Thoracic aorta (tissue), 2 donors: ENCODE results near the gene GHRH. TPM values are rescaled to one million over a fixed set of nuclear protein-coding genes. Genes with fewer than 3 reads are reported as not detected.

Experiments
- ATAC-seq: fragments of 150-250 bp; one replicate; pipeline ENCODE4 v1.8.0; 2017; ENCODE audit warnings: low read depth; ENCODE audit not compliant: insufficient number of reproducible peaks, low FRiP score
- DNase-seq: peaks from one replicate; pipeline ENCODE4 v3.0.0-alpha.2; 2020; ENCODE audit warnings: low spot score
- H3K27ac ChIP-seq, 2 donors: fragments of 200-600 bp; sonication (generic); 1 replicate in 1 of 2; 2 replicates in 1 of 2; pipeline ENCODE4 v1.5.1; 2016; ENCODE audit warnings: mild to moderate bottlenecking in 2 of 2, moderate library complexity in 2 of 2
- H3K27me3 ChIP-seq: fragments of 200-600 bp; sonication (generic); replicated peaks from 2 replicates; pipeline ENCODE4 v1.6.0; 2016; ENCODE audit warnings: mild to moderate bottlenecking; ENCODE audit not compliant: insufficient read depth
- H3K36me3 ChIP-seq: fragments of 200-600 bp; sonication (generic); one replicate; pipeline ENCODE4 v1.5.1; 2016
- H3K4me1 ChIP-seq, 2 donors: fragments of 200-600 bp; sonication (generic); 1 replicate in 1 of 2; 2 replicates in 1 of 2; pipeline versions ENCODE4 v1.5.1 to v1.6.0; 2016; ENCODE audit warnings: low read depth in 2 of 2, mild to moderate bottlenecking in 1 of 2; ENCODE audit not compliant: control insufficient read depth in 1 of 2
- H3K4me3 ChIP-seq: fragments of 200-600 bp; sonication (generic); 2 replicates; pipeline ENCODE4 v1.5.1; 2016; ENCODE audit warnings: mild to moderate bottlenecking
- H3K9me3 ChIP-seq: fragments of 200-600 bp; sonication (generic); 2 replicates; pipeline ENCODE4 v1.5.1; 2016
- CTCF ChIP-seq: fragments of 200-600 bp; sonication (generic); IDR thresholded peaks from one replicate; pipeline ENCODE4 v1.5.1; 2019; ENCODE audit warnings: antibody characterized with exemption
- total RNA-seq, 2 donors: library from RNA; depleted of rRNA; stranded (reverse); fragments of >200 nt; gene quantifications; one replicate each; pipeline versions ENCODE4 v1.1.0 to v1.2.3, GENCODE V29; 2016

The GHRH gene
- total RNA-seq, 2 donors from 2014 or later, result not detected

GRCh38 chr20:37290158-37290810, 28.7 kb upstream of the GHRH start:
- peak overlapping the region; percentile 95 to 96 for H3K27ac ChIP-seq
- no peak for ATAC-seq
- no peak for DNase-seq
- H3K4me1 ChIP-seq, result peaks cover 16 to 25% of the 10 kb centered on the region in 2 donors
- no peak for TF ChIP-seq CTCF
- H3K4me3 ChIP-seq, result peak overlapping the region; percentile 94
- H3K36me3 ChIP-seq, result no peaks in the 10 kb centered on the region
- H3K9me3 ChIP-seq, result no peaks in the 10 kb centered on the region
- no peaks in the 10 kb centered on the region for H3K27me3 ChIP-seq

GRCh38 chr20:37288091-37288490, 26.5 kb upstream of the GHRH start:
- peaks cover 7 to 10% of the 10 kb centered on the region in 2 donors for H3K4me1 ChIP-seq
- H3K27ac ChIP-seq, result no peak overlapping the region
- no peaks in the 10 kb centered on the region for H3K36me3 ChIP-seq
- H3K4me3 ChIP-seq, result no peak overlapping the region
- H3K9me3 ChIP-seq, result no peaks in the 10 kb centered on the region
- DNase-seq (no peak), ATAC-seq (no peak)
- no peak for TF ChIP-seq CTCF
- H3K27me3 ChIP-seq, result no peaks in the 10 kb centered on the region

- ATAC-seq (no peak), DNase-seq (no peak)
- Histone ChIP-seq H3K9me3 (no peaks in the 10 kb centered on the region), H3K27me3 (no peaks in the 10 kb centered on the region), H3K27ac (no peak overlapping the region), H3K36me3 (no peaks in the 10 kb centered on the region), H3K4me3 (no peak overlapping the region), H3K4me1 (peaks cover 7 to 10% of the 10 kb centered on the region in 2 donors)
- no peak for TF ChIP-seq CTCF
Observed at GRCh38 chr20:37285664-37286374, 24.2 kb upstream of the GHRH start.

- Histone ChIP-seq H3K36me3 (no peaks in the 10 kb centered on the region), H3K9me3 (no peaks in the 10 kb centered on the region), H3K4me3 (no peak overlapping the region), H3K4me1 (no peaks in the 10 kb centered on the region), H3K27me3 (no peaks in the 10 kb centered on the region), H3K27ac (no peak overlapping the region)
- ATAC-seq, result no peak
- no peak for DNase-seq
- no peak for TF ChIP-seq CTCF
Observed at GRCh38 chr20:37284691-37285161, 23.1 kb upstream of the GHRH start.

GRCh38 chr20:37283530-37284195, 22.0 kb upstream of the GHRH start:
- H3K27ac ChIP-seq, result no peak overlapping the region
- no peak for ATAC-seq
- no peaks in the 10 kb centered on the region for H3K27me3 ChIP-seq
- no peak for TF ChIP-seq CTCF
- H3K4me3 ChIP-seq, result no peak overlapping the region
- no peaks in the 10 kb centered on the region for H3K36me3 ChIP-seq
- H3K4me1 ChIP-seq, result no peaks in the 10 kb centered on the region
- no peak for DNase-seq
- no peaks in the 10 kb centered on the region for H3K9me3 ChIP-seq
